BJ (cell line): ENCODE results near the gene AMOTL2. TPM values are rescaled to one million over a fixed set of nuclear protein-coding genes. Genes with fewer than 3 reads are reported as not detected.

Experiments
- CTCF ChIA-PET: fragments of 350-600 bp; formaldehyde crosslinking; extraction: SDS; loops from one replicate; lab custom pipeline; 2021; ENCODE audit warnings: antibody characterized with exemption, inconsistent platforms; lab: Yijun Ruan, JAX
- POLR2A ChIA-PET: fragments of 300-600 bp; sonication (Branson Sonifier 250); formaldehyde crosslinking; extraction: SDS; loops from one replicate; lab custom pipeline; 2021; ENCODE audit warnings: antibody characterized with exemption; lab: Charles Lee
- DNase-seq: peaks from one replicate; pipeline ENCODE4 v3.0.0-alpha.2; 2011; ENCODE audit warnings: low read depth
- H3K27me3 ChIP-seq: 2 replicates; pipeline ENCODE4 v1.6.0; 2011; ENCODE audit warnings: low read length; ENCODE audit not compliant: control insufficient read depth, insufficient read depth
- H3K36me3 ChIP-seq: 2 replicates; pipeline ENCODE4 v1.5.1; 2011; ENCODE audit warnings: low read length; ENCODE audit not compliant: control insufficient read depth, insufficient read depth
- H3K4me3 ChIP-seq: 2 replicates; pipeline ENCODE4 v1.5.1; 2011; ENCODE audit warnings: low read depth, mild to moderate bottlenecking, control low read depth, low read length
- CTCF ChIP-seq: IDR thresholded peaks from 2 replicates; pipeline ENCODE4 v1.5.1; 2011; ENCODE audit warnings: low read depth, mild to moderate bottlenecking, control low read depth, inconsistent platforms, low read length, moderate library complexity; ENCODE audit not compliant: insufficient read depth
- polyA minus RNA-seq: library from RNA; depleted of rRNA, polyadenylated mRNA; stranded (reverse); fragments of >200 nt; gene quantifications from 2 replicates; pipeline ENCODE4 v1.2.3, GENCODE V29; 2011; rRNA and poly(A)+ RNA removed
- polyA plus RNA-seq: library from polyadenylated mRNA; depleted of rRNA; stranded (reverse); fragments of >200 nt; gene quantifications from 2 replicates; pipeline ENCODE4 v1.2.3, GENCODE V29; 2011; rRNA removed

AMOTL2 gene
- polyA plus RNA-seq, result 122 and 199 TPM in 2 replicates
- polyA minus RNA-seq, result 180 and 200 TPM in 2 replicates

DNA sequence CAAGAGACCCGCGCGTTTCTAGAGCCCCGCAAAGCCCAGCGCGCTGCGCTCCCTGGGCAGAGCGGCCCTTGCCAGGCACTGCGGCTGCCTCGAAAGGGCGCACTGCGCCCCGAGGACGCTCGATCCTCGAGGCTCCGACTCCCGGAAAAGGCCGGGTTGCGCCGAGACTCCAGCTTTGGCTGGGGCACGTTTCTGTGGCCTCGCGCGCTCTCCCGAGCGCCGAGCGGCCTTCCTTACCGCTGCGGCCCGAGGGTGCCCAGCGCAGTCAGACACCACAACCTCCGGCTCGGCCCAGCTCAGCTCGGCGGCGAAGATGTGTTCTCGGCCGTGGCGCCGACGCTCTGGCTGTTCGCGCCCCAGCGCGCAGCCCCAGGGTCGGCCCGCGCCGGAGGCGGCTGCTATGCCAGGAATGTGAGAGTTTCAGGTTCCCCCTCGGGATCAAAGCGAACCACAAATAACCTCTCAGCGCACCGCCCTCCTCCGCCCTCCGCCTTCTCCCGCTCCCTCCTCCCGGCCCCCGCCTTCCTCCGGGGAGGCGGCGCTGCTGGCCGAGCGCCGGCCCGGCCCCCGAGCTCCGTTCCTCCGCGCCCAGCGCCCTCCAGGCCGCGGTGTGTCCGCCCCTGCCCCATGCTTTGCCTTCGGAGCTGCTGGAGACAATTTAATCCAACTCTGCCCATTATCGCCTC lies at the start of gene AMOTL2:
Gene AMOTL2, minus strand, starts transcription at position 343 of the 686 bp plus-strand sequence. CDS start 3,014 bp downstream, outside the sequence.
- H3K27me3 ChIP-seq, result no peaks in the 10 kb centered on the region
- peaks cover 26% of the 10 kb centered on the region for H3K36me3 ChIP-seq
- peak; percentile 86 for DNase-seq
- TF ChIP-seq CTCF, result no peak
- ChIA-PET CTCF (interaction anchor here (0.7 to 11.6 kb wide), 14 partner anchors 10 to 109 kb away, joined by 3 to 84 read pairs (median 4); no protein-coding TSS in a partner anchor), POLR2A (interaction anchor here (0.5 to 1.7 kb wide), 12 partner anchors 10 to 109 kb away, joined by 3 to 21 read pairs (median 4); no protein-coding TSS in a partner anchor)
- peak within 1 kb of the TSS; percentile 97 for H3K4me3 ChIP-seq

GRCh38 chr3:134423153-134423552 lies 48.9 kb upstream of the AMOTL2 start:
- ChIA-PET POLR2A (no interaction called here), CTCF (interaction anchor here (0.5 to 0.6 kb wide), 2 partner anchors 55 to 1908 kb away, joined by 3 read pairs; no protein-coding TSS in a partner anchor)
- H3K36me3 ChIP-seq, result no peaks in the 10 kb centered on the region
- no peak for DNase-seq
- no peak for TF ChIP-seq CTCF
- no peak overlapping the region for H3K4me3 ChIP-seq
- no peaks in the 10 kb centered on the region for H3K27me3 ChIP-seq

GRCh38 chr3:134419960-134420321 lies 45.7 kb upstream of the AMOTL2 start:
- no peak for DNase-seq
- ChIA-PET POLR2A (no interaction called here), CTCF (no interaction called here)
- TF ChIP-seq CTCF, result no peak
- H3K4me3 ChIP-seq, result no peak overlapping the region
- H3K27me3 ChIP-seq, result no peaks in the 10 kb centered on the region
- no peaks in the 10 kb centered on the region for H3K36me3 ChIP-seq

- no peak for DNase-seq
- no peak for TF ChIP-seq CTCF
- Histone ChIP-seq H3K4me3 (no peak overlapping the region), H3K36me3 (no peaks in the 10 kb centered on the region), H3K27me3 (no peaks in the 10 kb centered on the region)
- ChIA-PET CTCF (no interaction called here), POLR2A (no interaction called here)
Observed at GRCh38 chr3:134419214-134419959, 45.1 kb upstream of the AMOTL2 start.

DNA sequence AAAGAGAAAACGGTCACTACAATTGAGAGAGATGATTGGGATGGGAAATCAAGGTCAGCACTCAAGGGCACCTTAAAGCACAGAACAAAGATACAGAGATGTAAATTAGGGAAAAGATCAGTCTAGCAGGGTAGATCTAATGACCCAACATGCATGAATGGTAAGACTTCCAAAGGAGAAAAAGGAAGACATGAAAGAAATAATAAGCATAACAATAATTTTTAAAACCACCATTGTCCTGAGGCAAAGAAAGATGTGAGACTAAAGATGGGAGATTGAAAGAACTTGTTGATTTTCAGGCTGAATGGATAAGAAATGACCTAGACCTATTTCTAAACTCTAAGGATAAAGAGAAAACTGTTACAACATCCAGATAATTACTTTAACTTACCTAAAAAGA lies 34.8 kb upstream of the AMOTL2 start:
- Histone ChIP-seq H3K36me3 (no peaks in the 10 kb centered on the region), H3K4me3 (no peak overlapping the region), H3K27me3 (0 out of 2 replicates have a peak, but pooled peaks cover 2% of the 10 kb centered on the region)
- TF ChIP-seq CTCF, result no peak
- DNase-seq, result no peak
- POLR2A ChIA-PET, result no interaction called here
- CTCF ChIA-PET, result no interaction called here
